BLaER1 (cell line): ENCODE measurements around the gene CDCA3.
"Not testable (repeated sequence)": the region's sequence is repeated elsewhere in the genome, so short reads cannot be mapped to it uniquely, and the experiment has no call there.

ENCODE experiments used
- H3K27ac ChIP-seq: shearing (Covaris generic); formaldehyde crosslinking; 2 replicates; pipeline ENCODE4 v1.8.1; 2022
- H3K27me3 ChIP-seq: shearing (Covaris generic); formaldehyde crosslinking; 2 replicates; pipeline ENCODE4 v1.8.1; 2022
- H3K36me3 ChIP-seq: shearing (Covaris generic); formaldehyde crosslinking; 2 replicates; pipeline ENCODE4 v1.8.1; 2022
- H3K4me1 ChIP-seq: shearing (Covaris generic); formaldehyde crosslinking; 2 replicates; pipeline ENCODE4 v1.8.1; 2022
- H3K4me2 ChIP-seq: shearing (Covaris generic); formaldehyde crosslinking; 2 replicates; pipeline ENCODE4 v1.8.1; 2022
- H3K4me3 ChIP-seq: shearing (Covaris generic); formaldehyde crosslinking; 2 replicates; pipeline ENCODE4 v1.8.1; 2022
- H3K9ac ChIP-seq: shearing (Covaris generic); formaldehyde crosslinking; 2 replicates; pipeline ENCODE4 v1.8.1; 2022
- H3K9me3 ChIP-seq: shearing (Covaris generic); formaldehyde crosslinking; 2 replicates; pipeline ENCODE4 v1.8.1; 2022
- H4K20me1 ChIP-seq: shearing (Covaris generic); formaldehyde crosslinking; 2 replicates; pipeline ENCODE4 v1.8.1; 2022
- Cebpa-rat ChIP-seq: shearing (Covaris generic); IDR thresholded peaks from 2 replicates; pipeline ENCODE4 v1.8.1; 2022

CDCA3 gene

GRCh38 chr12:6851153-6851920, at the start of gene CDCA3:
Gene CDCA3 (minus strand): TSS chr12:6851286. CDS start chr12:6850952, 334 bp downstream.
- H3K4me1 ChIP-seq, result peaks cover 41% of the 10 kb centered on the region
- H3K4me3 ChIP-seq, result peak within 1 kb of the TSS; percentile 72
- peak within 1 kb of the TSS; percentile 83 for H3K9ac ChIP-seq
- TF ChIP-seq Cebpa-rat, result no peak
- 0 out of 2 replicates have a peak, but pooled peaks cover 16% of the 10 kb centered on the region for H4K20me1 ChIP-seq
- H3K4me2 ChIP-seq, result peak within 1 kb of the TSS; percentile 93
- H3K27ac ChIP-seq, result peak within 1 kb of the TSS; percentile 85
- no peaks in the 10 kb centered on the region for H3K9me3 ChIP-seq
- H3K36me3 ChIP-seq, result peaks cover 55% of the 10 kb centered on the region
- H3K27me3 ChIP-seq, result no peaks in the 10 kb centered on the region

- no peak for TF ChIP-seq Cebpa-rat
- H3K27me3 ChIP-seq, result no peaks in the 10 kb centered on the region
- H3K4me3 ChIP-seq, result no peak overlapping the region
- no peaks in the 10 kb centered on the region for H3K9me3 ChIP-seq
- no peaks in the 10 kb centered on the region for H3K36me3 ChIP-seq
- peak overlapping the region; percentile 10; the same call in 1 of the 2 replicates for H3K4me2 ChIP-seq
- H3K9ac ChIP-seq, result no peak overlapping the region
- H3K4me1 ChIP-seq, result peaks cover 19% of the 10 kb centered on the region
- no peaks in the 10 kb centered on the region for H4K20me1 ChIP-seq
- no peak overlapping the region for H3K27ac ChIP-seq
Observed at GRCh38 chr12:6899837-6900519, 48.9 kb upstream of the CDCA3 start.

DNA sequence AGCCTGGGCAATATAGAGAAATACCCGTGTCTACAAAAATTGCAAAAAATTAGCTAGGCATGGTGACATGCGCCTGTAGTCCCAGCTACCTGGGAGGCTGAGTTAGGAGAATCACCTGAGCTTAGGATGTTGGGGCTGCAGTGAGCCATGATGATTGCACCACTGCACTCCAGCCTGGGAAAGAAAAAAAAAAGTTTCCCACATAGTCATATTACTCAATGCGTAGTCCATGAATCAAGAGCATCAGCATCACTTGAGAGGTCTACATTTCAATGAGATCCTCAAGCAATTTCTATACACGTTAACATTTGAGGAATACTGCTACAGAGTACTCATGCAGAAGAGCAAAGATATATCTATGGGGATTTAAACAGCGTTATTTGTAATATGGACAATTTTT, 48.3 kb upstream of the CDCA3 start:
- Histone ChIP-seq H3K4me2 (no peak overlapping the region), H3K4me1 (peaks cover 17% of the 10 kb centered on the region)

DNA sequence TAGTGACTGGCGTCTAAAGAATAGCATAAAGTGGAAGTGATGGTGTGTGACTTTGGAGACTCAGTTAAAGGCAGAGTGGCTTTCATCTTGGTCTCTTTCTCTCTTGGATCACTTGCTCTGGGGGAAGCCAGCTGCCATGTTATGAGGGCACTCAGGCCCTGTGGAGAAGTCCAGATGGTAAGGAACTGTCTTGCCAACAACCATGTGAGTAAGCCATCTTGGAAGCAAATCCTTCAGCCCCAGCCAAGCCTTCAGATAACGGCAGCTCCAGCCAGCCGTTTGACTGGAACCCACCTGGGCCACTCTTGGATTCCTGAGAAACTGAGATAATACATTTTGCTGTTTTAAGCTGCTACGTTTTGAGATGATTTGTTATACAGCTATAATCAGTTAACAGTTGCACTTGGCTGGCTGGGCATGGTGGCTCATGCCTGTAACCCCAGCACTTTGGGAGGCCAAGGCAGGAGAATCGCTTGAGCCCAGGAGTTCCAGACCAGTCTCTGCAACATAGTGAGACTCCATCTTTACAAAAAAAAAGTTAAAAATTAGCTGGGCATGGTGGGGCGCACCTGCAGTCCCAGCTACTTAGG, 45.9 kb upstream of the CDCA3 start:
- H3K9ac ChIP-seq, result no peak overlapping the region
- H3K4me2 ChIP-seq, result no peak overlapping the region
- H3K4me1 ChIP-seq, result peaks cover 10% of the 10 kb centered on the region
- H3K27ac ChIP-seq, result no peak overlapping the region
- H3K4me3 ChIP-seq, result no peak overlapping the region
- no peaks in the 10 kb centered on the region for H3K9me3 ChIP-seq
- no peaks in the 10 kb centered on the region for H3K36me3 ChIP-seq
- TF ChIP-seq Cebpa-rat, result no peak
- H4K20me1 ChIP-seq, result no peaks in the 10 kb centered on the region
- H3K27me3 ChIP-seq, result no peaks in the 10 kb centered on the region

More for the DNA sequence above, 48.3 kb upstream of the CDCA3 start:
- Histone ChIP-seq H3K9me3 (no peaks in the 10 kb centered on the region), H3K27ac (no peak overlapping the region), H4K20me1 (no peaks in the 10 kb centered on the region), H3K36me3 (no peaks in the 10 kb centered on the region), H3K9ac (no peak overlapping the region), H3K27me3 (no peaks in the 10 kb centered on the region), H3K4me3 (no peak overlapping the region)
- no peak for TF ChIP-seq Cebpa-rat

GRCh38 chr12:6894321-6894720, 43.2 kb upstream of the CDCA3 start:
- H3K4me3 ChIP-seq, result no peak overlapping the region
- H3K4me1 ChIP-seq, result peaks cover 20% of the 10 kb centered on the region
- no peak overlapping the region for H3K9ac ChIP-seq
- H3K27me3 ChIP-seq, result no peaks in the 10 kb centered on the region
- H4K20me1 ChIP-seq, result no peaks in the 10 kb centered on the region
- H3K4me2 ChIP-seq, result no peak overlapping the region
- H3K27ac ChIP-seq, result no peak overlapping the region
- H3K9me3 ChIP-seq, result no peaks in the 10 kb centered on the region
- no peak for TF ChIP-seq Cebpa-rat
- H3K36me3 ChIP-seq, result no peaks in the 10 kb centered on the region

DNA sequence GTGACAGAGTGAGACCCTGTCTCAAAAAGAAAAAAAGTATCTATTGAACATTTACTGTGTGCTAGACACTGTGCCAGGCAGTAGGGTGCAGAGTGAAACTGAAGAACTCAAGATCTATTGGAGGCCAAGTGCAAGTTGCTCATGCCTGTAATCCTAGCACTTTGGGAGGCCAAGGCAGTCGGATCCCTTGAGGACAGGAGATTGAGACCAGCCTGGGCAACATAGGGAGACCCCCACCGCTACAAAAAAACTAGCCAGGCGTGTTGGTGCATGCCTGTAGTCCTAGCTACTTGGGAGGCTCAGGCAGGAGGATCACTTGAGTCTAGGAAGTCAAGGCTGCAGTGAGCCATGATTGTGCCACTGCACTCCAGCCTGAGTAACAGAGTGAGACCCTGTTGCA, 41.6 kb upstream of the CDCA3 start:
- H3K36me3 ChIP-seq, H3K27me3 ChIP-seq, H4K20me1 ChIP-seq, H3K4me3 ChIP-seq, H3K27ac ChIP-seq, H3K9me3 ChIP-seq, H3K4me2 ChIP-seq, H3K9ac ChIP-seq: not testable (repeated sequence)
- peaks cover 20% of the 10 kb centered on the region for H3K4me1 ChIP-seq

- Histone ChIP-seq H3K27ac (peak overlapping the region; percentile 94), H3K4me1 (peaks cover 20% of the 10 kb centered on the region), H3K36me3 (peaks cover 5% of the 10 kb centered on the region; the same call in 1 of the 2 replicates), H4K20me1 (no peaks in the 10 kb centered on the region), H3K9ac (peak overlapping the region; percentile 90), H3K4me2 (peak overlapping the region; percentile 95), H3K27me3 (no peaks in the 10 kb centered on the region), H3K4me3 (peak overlapping the region; percentile 68), H3K9me3 (no peaks in the 10 kb centered on the region)
- TF ChIP-seq Cebpa-rat, result no peak
Observed at GRCh38 chr12:6891646-6892001, 40.5 kb upstream of the CDCA3 start.

- H3K4me3 ChIP-seq, result peak overlapping the region; percentile 68
- H3K9me3 ChIP-seq, result no peaks in the 10 kb centered on the region
- peak overlapping the region; percentile 94 for H3K27ac ChIP-seq
- TF ChIP-seq Cebpa-rat, result peak; percentile 100
- peak overlapping the region; percentile 95 for H3K4me2 ChIP-seq
- peaks cover 5% of the 10 kb centered on the region; the same call in 1 of the 2 replicates for H3K36me3 ChIP-seq
- H3K27me3 ChIP-seq, result no peaks in the 10 kb centered on the region
- H3K4me1 ChIP-seq, result peaks cover 20% of the 10 kb centered on the region
- peak overlapping the region; percentile 90 for H3K9ac ChIP-seq
- H4K20me1 ChIP-seq, result no peaks in the 10 kb centered on the region
Observed at GRCh38 chr12:6890789-6891645, 39.9 kb upstream of the CDCA3 start.

DNA sequence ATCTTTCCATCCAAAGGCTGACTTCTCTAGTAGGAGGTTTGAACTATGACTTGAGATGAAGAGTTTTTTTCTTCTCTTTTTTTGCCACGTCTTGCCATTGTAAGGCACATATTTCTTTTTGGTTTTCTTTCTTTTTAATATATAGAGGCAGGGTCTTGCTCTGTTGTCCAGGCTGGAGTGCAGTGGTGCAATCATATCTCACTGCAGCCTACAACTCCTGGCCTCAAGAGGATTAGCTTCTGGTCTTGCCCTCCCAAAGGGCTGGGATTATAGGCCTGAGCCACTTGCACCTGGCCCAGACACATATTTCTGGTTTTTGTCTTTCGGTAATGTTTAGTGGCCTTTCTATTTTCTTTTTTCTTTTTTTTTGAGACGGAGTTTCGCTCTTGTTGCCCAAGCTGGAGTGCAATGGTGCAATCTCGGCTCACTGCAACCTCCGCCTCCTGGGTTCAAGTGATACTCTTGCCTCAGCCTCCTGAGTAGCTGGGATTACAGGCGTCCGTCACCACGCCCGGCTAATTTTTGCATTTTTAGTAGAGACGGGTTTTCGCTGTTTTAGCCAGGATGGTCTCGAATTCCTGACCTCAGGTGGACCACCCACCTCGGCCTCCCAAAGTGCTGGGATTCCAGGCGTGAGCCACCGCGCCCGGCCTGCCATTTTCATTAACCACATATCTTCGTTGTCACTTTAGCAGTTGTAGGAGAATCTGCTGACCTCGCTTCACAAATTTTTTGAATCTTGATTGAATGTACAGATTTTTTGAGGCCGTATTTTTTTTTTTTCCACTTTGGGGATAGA, 38.9 kb upstream of the CDCA3 start:
- H3K9ac ChIP-seq, H3K9me3 ChIP-seq, H3K27me3 ChIP-seq, H4K20me1 ChIP-seq: not testable (repeated sequence)
- Histone ChIP-seq H3K36me3 (peaks cover 12% of the 10 kb centered on the region), H3K27ac (peak overlapping the region; percentile 82), H3K4me1 (peaks cover 20% of the 10 kb centered on the region), H3K4me2 (peak overlapping the region; percentile 95), H3K4me3 (peak overlapping the region; percentile 68; the same call in 1 of the 2 replicates)

DNA sequence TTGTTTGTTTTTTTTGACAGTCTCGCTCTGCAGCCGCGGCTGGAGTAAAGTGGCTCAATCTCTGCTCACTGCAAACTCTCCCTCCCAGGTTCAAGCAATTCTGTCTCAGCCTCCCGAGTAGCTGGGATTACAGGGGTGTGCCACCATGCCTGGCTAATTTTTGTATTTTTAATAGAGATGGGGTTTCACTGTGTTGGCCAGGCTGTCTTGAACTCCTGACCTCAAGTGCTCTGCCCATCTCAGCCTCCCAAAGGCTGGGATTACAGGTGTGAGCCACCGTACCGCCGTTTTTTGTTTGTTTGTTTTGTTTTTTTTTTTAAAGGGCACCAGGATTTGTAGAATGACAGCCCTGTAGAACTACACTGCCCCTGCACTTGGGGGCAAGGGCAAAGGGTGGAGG, 37.7 kb upstream of the CDCA3 start:
- H3K27ac ChIP-seq, H3K4me3 ChIP-seq, H3K9ac ChIP-seq, H4K20me1 ChIP-seq, H3K9me3 ChIP-seq, H3K4me2 ChIP-seq, H3K27me3 ChIP-seq: not testable (repeated sequence)
- Histone ChIP-seq H3K36me3 (peaks cover 24% of the 10 kb centered on the region), H3K4me1 (peaks cover 20% of the 10 kb centered on the region)
